Panc1 (cell line): ENCODE data around the gene BATF3. TPM values are rescaled to one million over a fixed set of nuclear protein-coding genes. Genes with fewer than 3 reads are reported as not detected.

Experiments used
- ATAC-seq: fragments of 200-7000 bp; cut with Tn5 transposase; 2 replicates; pipeline ENCODE4 v1.9.1; 2020; ENCODE audit warnings: mild to moderate bottlenecking, moderate library complexity
- BruUV-seq: library from RNA; stranded (reverse); fragments of 400-500 nt; replicated peaks from 2 replicates; lab custom pipeline; 2021; lab: Mats Ljungman, UMichigan
- CTCF ChIA-PET: fragments of 300-600 bp; sonication (Branson Sonifier 250); formaldehyde crosslinking; loops from one replicate; lab custom pipeline; 2022; ENCODE audit warnings: antibody characterized with exemption; lab: Charles Lee
- POLR2A ChIA-PET: fragments of 300-600 bp; sonication (Branson Sonifier 250); formaldehyde crosslinking; loops from one replicate; lab custom pipeline; 2022; ENCODE audit warnings: antibody characterized with exemption; lab: Charles Lee
- DNase-seq: peaks from one replicate; pipeline ENCODE4 v3.0.0-alpha.2; 2010; ENCODE audit warnings: low read depth, low spot score
- H3K27ac ChIP-seq: 2 replicates; pipeline ENCODE4 v1.5.1; 2011; ENCODE audit warnings: mild to moderate bottlenecking, low read length, inconsistent platforms
- H3K27me3 ChIP-seq: fragments of 200-500 bp; sonication (Bioruptor generic); 2 replicates; pipeline ENCODE4 v1.6.0; 2014; ENCODE audit warnings: low read length, inconsistent platforms; ENCODE audit not compliant: control insufficient read depth, insufficient read depth
- H3K36me3 ChIP-seq: fragments of 200-500 bp; sonication (Bioruptor generic); 2 replicates; pipeline ENCODE4 v1.5.1; 2014; ENCODE audit warnings: inconsistent platforms, mild to moderate bottlenecking, low read length, moderate library complexity; ENCODE audit not compliant: control insufficient read depth, insufficient read depth
- H3K4me1 ChIP-seq: 2 replicates; pipeline ENCODE4 v1.5.1; 2011; ENCODE audit warnings: inconsistent platforms, mild to moderate bottlenecking, low read length, moderate library complexity; ENCODE audit not compliant: control insufficient read depth, insufficient read depth
- H3K4me3 ChIP-seq, 2 experiments: 2 replicates each; pipeline ENCODE4 v1.5.1; 2011 to 2012; ENCODE audit warnings: low read depth in 2 of 2, low read length in 2 of 2, mild to moderate bottlenecking in 2 of 2, inconsistent platforms in 1 of 2, moderate library complexity in 1 of 2
- H3K9me3 ChIP-seq: fragments of 200-500 bp; sonication (Bioruptor generic); 2 replicates; pipeline ENCODE4 v1.5.1; 2014; ENCODE audit warnings: low read depth, mild to moderate bottlenecking, inconsistent platforms, low read length, moderate library complexity; ENCODE audit not compliant: control insufficient read depth, insufficient read depth
- CTCF ChIP-seq: fragments of 450-650 bp; IDR thresholded peaks from 2 replicates; pipeline ENCODE4 v1.5.1; 2017; ENCODE audit warnings: mild to moderate bottlenecking
- POLR2AphosphoS5 ChIP-seq: IDR thresholded peaks from 2 replicates; pipeline ENCODE4 v1.6.1; 2012; ENCODE audit warnings: mild to moderate bottlenecking, low read depth, low read length, moderate library complexity
- REST ChIP-seq, 2 experiments: IDR thresholded peaks; 2 replicates each; pipeline ENCODE4 v1.6.1; 2011 to 2012; ENCODE audit warnings: low read depth in 2 of 2, control low read depth in 1 of 2, low read length in 1 of 2, mild to moderate bottlenecking in 1 of 2, moderate library complexity in 1 of 2; ENCODE audit not compliant: insufficient read depth in 1 of 2
- SIN3A ChIP-seq: IDR thresholded peaks from 2 replicates; pipeline ENCODE4 v1.6.1; 2012; ENCODE audit warnings: low read depth, mild to moderate bottlenecking, low read length, moderate library complexity, borderline replicate concordance; ENCODE audit not compliant: insufficient read depth
- TCF7L2 ChIP-seq: IDR thresholded peaks from 2 replicates; pipeline ENCODE4 v1.6.1; 2011; ENCODE audit warnings: mild to moderate bottlenecking, low read depth, low read length, inconsistent platforms
- in situ Hi-C: cut with HindIII; loops from 2 replicates; pipeline ENCODE4 v1.10.0; 2016; ENCODE audit warnings: low sequenced_read_pairs, low pct_unique_long_range_greater_than_20kb
- intact Hi-C: fragments of 100-400 bp; cut with micrococcal nuclease; formaldehyde crosslinking; loops from one replicate; pipeline ENCODE4 v1.10.0; 2022; ENCODE audit not compliant: unreplicated experiment
- total RNA-seq: library from RNA; stranded (reverse); gene quantifications from one replicate; pipeline ENCODE4 v1.2.1, GENCODE V29; 2021; ENCODE audit not compliant: unreplicated experiment

BATF3 gene
- total RNA-seq, 1 experiment from 2014 or later, result 2.4 TPM

- Histone ChIP-seq H3K27me3 (no peaks in the 10 kb centered on the region), H3K4me1 (no peaks in the 10 kb centered on the region), H3K9me3 (no peaks in the 10 kb centered on the region), H3K36me3 (no peaks in the 10 kb centered on the region), H3K27ac (no peak overlapping the region), H3K4me3 (no peak overlapping the region)
- in situ Hi-C loops (no loop called here), intact Hi-C loops (no loop called here)
- POLR2A ChIA-PET, result no interaction called here
- no TSS peak for BruUV-seq
- CTCF ChIA-PET, result no interaction called here
- TF ChIP-seq CTCF (no peak), SIN3A (no peak)
- no peak for ATAC-seq
- no peak for DNase-seq
Measured at GRCh38 chr1:212688341-212689047, 11.1 kb downstream of the BATF3 start.

DNA sequence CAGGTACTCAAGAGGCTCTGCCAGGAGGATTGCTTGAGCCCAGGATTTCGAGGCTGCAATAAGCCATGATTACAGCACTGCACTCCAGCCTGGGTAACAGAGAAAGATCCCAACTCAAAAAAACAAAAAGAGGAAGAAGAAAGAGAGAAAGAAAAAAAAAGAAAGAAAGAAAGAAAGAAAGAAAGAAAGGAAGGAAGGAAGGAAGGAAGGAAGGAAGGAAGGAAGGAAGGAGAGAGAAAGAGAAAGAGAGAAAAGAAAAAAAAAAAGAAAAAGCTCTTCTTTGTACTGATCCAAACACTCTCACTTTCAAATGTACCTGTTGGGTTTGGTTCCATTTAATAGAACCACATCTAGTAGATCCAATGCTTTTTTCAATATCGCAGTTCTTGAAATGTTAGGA lies 11.8 kb downstream of the BATF3 start:
- ChIA-PET CTCF (no interaction called here), POLR2A (no interaction called here)
- intact Hi-C loops (no loop called here), in situ Hi-C loops (no loop called here)
- no peaks in the 10 kb centered on the region for H3K27me3 ChIP-seq
- no TSS peak for BruUV-seq
- ATAC-seq, result no peak
- TF ChIP-seq POLR2AphosphoS5 (no peak), REST (IDR thresholded peaks at IDR 0.05; ENCODE audit: insufficient read depth in 1 of 2, low read depth in 2 of 2, low read length in 1 of 2) (no peak), CTCF (no peak), TCF7L2 (no peak), SIN3A (no peak)
- H3K36me3 ChIP-seq, result no peaks in the 10 kb centered on the region
- no peaks in the 10 kb centered on the region for H3K4me1 ChIP-seq
- H3K27ac ChIP-seq, result no peak overlapping the region
- no peaks in the 10 kb centered on the region for H3K9me3 ChIP-seq
- no peak for DNase-seq
- no peak overlapping the region for H3K4me3 ChIP-seq
